Ramos (cell line): Measurements from ENCODE around the gene NEMP1.
"Not testable (repeated sequence)": the region's sequence is repeated elsewhere in the genome, so short reads cannot be mapped to it uniquely, and the experiment has no call there.

Experiments
- in situ Hi-C: fragments of 300-500 bp; cut with MboI; formaldehyde crosslinking; loops from one replicate; pipeline ENCODE4 v1.14.3; 2022; ENCODE audit warnings: low sequenced_read_pairs; ENCODE audit not compliant: unreplicated experiment

Gene NEMP1

GRCh38 chr12:57078519-57079404 is at the start of gene NEMP1:
Gene NEMP1, minus strand, starts transcription at chr12:57078791. Its CDS starts 46 bp downstream, at chr12:57078745.
- in situ Hi-C loops: no loop called here

DNA sequence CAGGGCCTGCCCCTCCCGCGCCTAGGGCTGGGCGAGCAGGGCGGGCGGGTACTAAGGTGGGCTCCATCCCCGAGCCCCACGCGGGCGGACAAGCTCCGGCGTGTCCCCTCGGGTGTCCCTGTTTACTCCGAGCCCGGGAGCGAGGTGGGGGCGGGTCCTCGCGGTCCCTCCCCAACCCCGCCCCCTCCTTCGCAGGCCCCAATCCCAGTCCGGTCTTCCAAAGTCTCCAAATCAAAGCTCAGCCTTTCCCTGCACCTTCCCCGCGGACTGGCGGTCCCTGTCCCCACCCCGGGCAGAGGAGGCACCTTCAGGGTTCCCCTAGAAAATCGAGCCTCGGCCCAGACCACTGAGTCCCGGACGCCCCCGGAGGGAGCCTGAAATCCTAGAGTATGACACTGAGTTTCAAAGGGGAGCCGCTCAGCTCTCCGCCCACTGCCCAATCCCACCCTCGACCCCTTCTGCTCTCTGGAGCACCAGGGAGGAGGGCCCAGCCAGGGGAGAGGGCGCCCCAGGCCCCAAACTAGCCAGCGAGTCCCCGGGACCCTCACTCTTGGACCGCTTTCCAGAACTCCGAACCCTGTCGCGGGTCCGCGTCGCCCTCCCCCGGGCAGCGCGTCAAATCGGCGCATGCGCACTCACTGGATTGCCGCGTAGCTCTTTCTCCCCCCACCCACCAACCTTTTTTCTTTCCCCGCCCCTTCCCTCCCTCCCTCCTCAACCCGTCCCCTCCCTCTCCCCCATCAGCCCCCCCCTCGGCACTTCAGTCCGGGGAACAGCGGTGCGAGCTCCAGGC is 49.3 kb upstream of the NEMP1 start, which contains the start of gene LRP1:
TSS of gene LRP1 (plus strand) at position 758 of the 793 bp plus-strand sequence. CDS start 482 bp downstream, outside the sequence.
- in situ Hi-C loops: no loop called here

- in situ Hi-C loops: no loop called here
Observed at GRCh38 chr12:57127101-57127725, 48.6 kb upstream of the NEMP1 start.

DNA sequence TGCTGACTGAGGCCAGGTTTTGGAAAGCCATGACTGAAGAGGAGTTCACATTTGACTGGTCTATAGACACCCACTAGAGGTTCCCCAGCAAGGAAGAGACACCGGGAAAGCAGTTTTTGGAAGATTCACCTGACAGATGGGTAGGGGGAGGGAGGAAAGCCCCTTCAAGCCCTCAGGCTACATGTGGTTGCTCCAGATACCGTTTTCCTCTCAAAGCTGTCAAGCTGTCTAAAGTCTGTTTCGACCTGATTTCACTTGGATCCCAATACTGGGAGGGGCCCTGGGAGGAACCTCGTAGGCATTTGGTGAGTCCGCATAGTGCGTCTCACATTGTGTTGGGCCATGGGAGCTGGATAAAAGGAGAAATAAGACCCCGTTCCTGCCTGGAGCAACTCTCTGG is 48.0 kb upstream of the NEMP1 start:
- in situ Hi-C loops: no loop called here

DNA sequence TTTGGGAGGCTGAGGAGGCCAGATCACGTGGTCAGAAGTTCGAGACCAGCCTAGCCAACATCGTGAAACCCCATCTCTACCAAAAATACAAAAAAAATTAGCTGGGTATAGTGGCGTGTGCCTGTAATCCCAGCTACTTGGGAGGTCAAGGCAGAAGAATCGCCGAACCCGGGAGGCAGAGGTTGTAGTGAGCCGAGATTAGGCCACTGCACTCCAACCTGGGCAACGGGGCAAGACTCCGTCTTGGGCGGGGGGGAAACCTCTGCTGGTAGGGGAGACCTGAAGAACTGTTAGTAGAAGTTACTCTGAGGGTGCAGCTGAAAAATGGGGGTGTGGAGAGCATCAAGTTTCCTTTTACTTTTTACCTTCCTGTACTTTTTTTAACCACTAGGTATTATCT is 47.5 kb upstream of the NEMP1 start:
- in situ Hi-C loops: no loop called here

GRCh38 chr12:57124261-57124877 is 45.8 kb upstream of the NEMP1 start:
- in situ Hi-C loops: no loop called here

DNA sequence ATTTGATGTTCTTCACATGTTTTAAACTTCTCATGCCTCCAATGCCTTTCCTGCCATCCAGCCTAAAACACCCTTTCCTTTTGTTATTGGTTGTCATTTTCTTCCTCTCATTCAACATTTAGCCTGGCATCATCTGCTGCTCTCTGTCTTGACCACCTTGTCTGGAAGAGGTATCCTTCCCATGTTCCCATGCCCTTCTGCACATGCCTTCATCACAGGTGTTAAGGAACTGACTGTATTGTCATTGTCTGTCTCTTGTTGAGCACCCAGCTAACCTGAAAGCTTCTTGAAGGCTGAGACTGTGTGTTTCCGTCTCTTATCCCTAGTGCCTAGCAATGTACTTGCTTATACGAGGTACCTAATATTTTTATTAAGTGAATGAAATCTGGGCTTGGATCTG is 45.2 kb upstream of the NEMP1 start:
- in situ Hi-C loops: no loop called here

DNA sequence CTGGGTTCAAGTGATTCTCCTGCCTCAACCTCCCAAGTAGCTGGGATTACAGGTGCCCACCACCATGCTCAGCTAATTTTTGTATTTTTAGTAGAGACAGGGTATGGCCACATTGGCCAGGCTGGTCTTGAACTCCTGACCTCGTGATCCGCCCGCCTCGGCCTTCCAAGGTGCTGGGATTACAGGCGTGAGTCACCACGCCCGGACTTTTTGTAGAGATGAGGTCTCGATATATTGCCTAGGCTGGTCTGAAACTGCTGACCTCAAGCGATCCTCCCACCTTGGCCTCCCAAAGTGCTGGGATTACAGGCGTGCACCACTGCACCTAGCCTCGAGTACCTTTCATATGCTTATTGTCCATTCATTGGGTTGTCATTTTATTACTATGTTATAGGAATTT is 42.1 kb upstream of the NEMP1 start:
- in situ Hi-C loops: not testable (repeated sequence)

GRCh38 chr12:57119294-57120085 is 40.9 kb upstream of the NEMP1 start:
- in situ Hi-C loops: loop anchor here (10.0 kb wide), 1 partner anchor 485 kb away; the partner anchor contains the start of gene BAZ2A

DNA sequence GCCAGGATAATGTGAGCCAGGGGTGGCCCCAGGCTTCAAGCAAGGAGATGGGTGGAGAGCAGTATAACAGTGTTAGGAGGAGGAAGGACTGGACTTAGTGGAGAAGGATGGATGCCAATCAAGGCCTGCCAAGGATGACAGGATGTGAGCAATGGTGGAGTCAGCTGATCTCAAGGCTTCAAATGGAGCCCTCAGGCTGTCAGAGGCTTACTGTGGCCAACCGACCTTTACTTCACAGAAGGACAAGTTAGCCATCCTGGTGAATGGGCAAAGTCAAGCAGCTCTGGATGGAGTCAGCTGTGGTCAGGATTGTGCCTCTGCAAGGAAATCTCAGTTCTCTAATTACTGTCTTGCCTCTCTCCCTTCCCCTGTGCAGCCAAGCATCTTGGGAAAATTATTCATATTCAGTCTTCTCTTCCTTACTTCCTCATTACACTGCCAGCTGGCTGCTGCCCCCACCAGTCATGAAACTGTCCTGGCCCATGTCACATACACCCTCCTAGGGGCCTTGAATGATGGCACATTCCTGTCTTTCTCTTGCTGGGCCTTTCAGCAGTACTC is 40.2 kb upstream of the NEMP1 start:
- in situ Hi-C loops: loop anchor here (10.0 kb wide), 1 partner anchor 484 kb away; the partner anchor contains the start of gene BAZ2A

- in situ Hi-C loops: loop anchor here (10.0 kb wide), 1 partner anchor 482 kb away; the partner anchor contains the start of gene BAZ2A
Observed at GRCh38 chr12:57116580-57117281, 38.1 kb upstream of the NEMP1 start.

DNA sequence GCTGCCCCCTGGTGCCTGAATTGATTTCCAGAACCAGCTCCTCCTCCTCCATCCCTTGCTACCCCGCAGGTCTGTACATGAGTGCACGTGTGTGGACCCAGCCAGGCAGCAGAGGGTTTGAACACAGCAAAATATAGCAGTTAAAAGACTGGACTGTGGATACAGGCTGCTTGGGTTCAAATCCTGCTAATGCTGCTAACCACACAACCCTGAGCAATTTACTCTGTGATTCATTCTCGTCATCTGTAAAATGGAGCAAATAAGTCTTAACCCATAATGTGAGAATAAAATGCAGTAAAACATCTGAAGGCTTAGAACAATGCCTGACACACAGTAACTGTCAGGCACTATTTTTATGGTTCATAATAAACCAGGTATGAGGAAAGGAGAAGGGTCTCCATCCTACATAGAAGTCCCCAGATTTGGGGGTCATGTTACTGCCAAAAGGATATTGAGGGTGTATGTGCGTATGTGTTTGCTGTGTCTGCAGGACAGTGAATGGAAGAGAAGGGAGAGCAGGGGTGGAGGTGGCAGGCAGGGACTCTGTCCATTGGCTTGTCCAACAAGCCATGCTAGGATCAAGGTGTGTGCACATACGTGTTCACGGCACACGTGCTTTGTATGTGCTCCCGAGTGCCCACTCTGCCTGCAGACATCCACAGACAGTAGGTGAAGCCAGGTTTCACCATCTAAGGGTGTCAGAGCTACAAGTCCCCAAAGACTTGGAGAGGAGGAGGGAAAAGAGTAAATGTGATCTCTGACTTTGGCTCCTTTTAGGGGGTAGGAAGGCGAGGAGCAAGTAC is 34.1 kb upstream of the NEMP1 start:
- in situ Hi-C loops: loop anchor here (5.0 to 10.0 kb wide), 3 partner anchors 110 to 478 kb away; partner anchors contain the start of gene BAZ2A

GRCh38 chr12:57111031-57111734 is 32.6 kb upstream of the NEMP1 start, which contains the start of gene STAT6:
Gene STAT6, minus strand, starts transcription at chr12:57111362. Its CDS starts 3,084 bp downstream, at chr12:57108278.
- in situ Hi-C loops: loop anchor here (5.0 to 10.0 kb wide), 3 partner anchors 109 to 476 kb away; partner anchors contain the start of gene BAZ2A

DNA sequence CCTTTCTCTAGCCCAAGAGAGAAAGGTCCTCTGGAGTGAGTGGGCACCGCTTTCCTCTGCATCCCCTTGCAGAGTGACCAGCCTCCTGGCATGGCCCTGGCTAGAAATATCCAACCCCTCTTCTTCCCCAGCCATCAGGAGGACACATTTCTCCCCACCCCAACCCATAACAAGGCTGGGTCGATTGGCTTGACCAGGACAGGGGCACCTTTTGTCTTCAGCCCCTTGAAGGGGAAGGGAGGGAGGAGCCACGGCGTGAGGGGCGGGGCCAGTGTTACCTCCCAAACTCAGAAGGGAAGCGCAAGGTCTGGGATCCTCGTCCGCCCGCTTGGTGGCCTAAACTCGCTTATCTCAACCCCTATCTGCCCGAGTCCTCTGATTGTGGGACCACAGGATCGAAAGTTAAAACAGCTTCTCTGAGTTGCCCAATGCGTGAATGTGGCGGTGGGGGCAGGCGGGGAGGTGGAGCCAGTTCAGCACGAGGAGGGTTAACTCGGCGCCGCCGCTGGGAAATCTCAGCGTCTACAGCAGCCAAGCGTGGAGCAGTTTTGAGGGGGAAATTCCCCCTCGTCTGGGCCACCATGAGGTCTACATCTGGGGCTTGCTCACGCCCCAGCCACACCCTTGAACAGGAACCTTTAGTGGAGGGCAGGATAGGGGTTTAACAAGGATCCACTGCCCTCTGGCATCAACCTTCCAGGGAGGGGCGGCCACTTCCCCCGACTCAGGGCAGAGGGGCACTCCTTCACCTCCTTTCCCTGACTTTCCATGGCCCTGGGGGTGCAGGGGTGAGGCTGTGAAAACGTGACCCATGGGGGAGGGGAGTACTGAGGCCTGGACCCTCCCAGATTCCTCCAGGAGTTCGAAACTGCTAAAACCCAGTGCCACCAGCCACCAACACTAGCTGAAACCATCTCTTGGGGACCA is 31.8 kb upstream of the NEMP1 start:
- in situ Hi-C loops: loop anchor here (5.0 to 10.0 kb wide), 3 partner anchors 108 to 476 kb away; partner anchors contain the start of gene BAZ2A
